Endometrial microvascular endothelial cells (primary cell): Measurements from ENCODE around the gene HIF3A. TPM values are rescaled to one million over a fixed set of nuclear protein-coding genes. Genes with fewer than 3 reads are reported as not detected.

Source experiments
- in situ Hi-C: cut with HindIII; loops from 2 replicates; pipeline ENCODE4 v1.10.0; 2017; ENCODE audit warnings: low sequenced_read_pairs, low pct_unique_long_range_greater_than_20kb; ENCODE audit errors: inconsistent ontology term
- total RNA-seq: library from RNA; depleted of rRNA; stranded (reverse); fragments of >200 nt; gene quantifications from one replicate; pipeline ENCODE4 v1.2.3, GENCODE V29; 2015; ENCODE audit errors: inconsistent ontology term

HIF3A gene
- total RNA-seq, 1 donor from 2014 or later, result 11.8 TPM

- in situ Hi-C loops, result no loop called here
Measured at GRCh38 chr19:46351241-46352041, 54.6 kb downstream of the HIF3A start.

- in situ Hi-C loops, result no loop called here
Measured at GRCh38 chr19:46353730-46354528, 57.1 kb downstream of the HIF3A start.

- in situ Hi-C loops, result no loop called here
Measured at GRCh38 chr19:46355234-46356148, 58.6 kb downstream of the HIF3A start.

- in situ Hi-C loops, result no loop called here
Measured at GRCh38 chr19:46356149-46357055, 59.6 kb downstream of the HIF3A start.

- in situ Hi-C loops, result no loop called here
Measured at GRCh38 chr19:46357846-46358583, 61.2 kb downstream of the HIF3A start.

GRCh38 chr19:46361915-46362314 is 65.1 kb downstream of the HIF3A start:
- in situ Hi-C loops, result no loop called here

- in situ Hi-C loops, result no loop called here
Measured at GRCh38 chr19:46364359-46364758, 67.5 kb downstream of the HIF3A start.

GRCh38 chr19:46365561-46365960 is 68.7 kb downstream of the HIF3A start:
- in situ Hi-C loops, result no loop called here

- in situ Hi-C loops, result no loop called here
Measured at GRCh38 chr19:46366620-46367292, 69.9 kb downstream of the HIF3A start.

GRCh38 chr19:46367426-46367825 is 70.6 kb downstream of the HIF3A start:
- in situ Hi-C loops, result no loop called here

GRCh38 chr19:46368116-46368515 is 71.3 kb downstream of the HIF3A start:
- in situ Hi-C loops, result no loop called here

- in situ Hi-C loops, result no loop called here
Measured at GRCh38 chr19:46369817-46370216, 73.0 kb downstream of the HIF3A start.

GRCh38 chr19:46371371-46371901 is 74.6 kb downstream of the HIF3A start:
- in situ Hi-C loops, result no loop called here

- in situ Hi-C loops, result no loop called here
Measured at GRCh38 chr19:46372901-46373490, 76.2 kb downstream of the HIF3A start.

- in situ Hi-C loops, result no loop called here
Measured at GRCh38 chr19:46373491-46374359, 76.9 kb downstream of the HIF3A start.
